ENCODE measurements around the gene DMAP1. TPM values are rescaled to one million over a fixed set of nuclear protein-coding genes. Genes with fewer than 3 reads are reported as not detected.

DMAP1 gene
- total RNA-seq, 1 experiment from 2014 or later, result 27.8 TPM

DNA sequence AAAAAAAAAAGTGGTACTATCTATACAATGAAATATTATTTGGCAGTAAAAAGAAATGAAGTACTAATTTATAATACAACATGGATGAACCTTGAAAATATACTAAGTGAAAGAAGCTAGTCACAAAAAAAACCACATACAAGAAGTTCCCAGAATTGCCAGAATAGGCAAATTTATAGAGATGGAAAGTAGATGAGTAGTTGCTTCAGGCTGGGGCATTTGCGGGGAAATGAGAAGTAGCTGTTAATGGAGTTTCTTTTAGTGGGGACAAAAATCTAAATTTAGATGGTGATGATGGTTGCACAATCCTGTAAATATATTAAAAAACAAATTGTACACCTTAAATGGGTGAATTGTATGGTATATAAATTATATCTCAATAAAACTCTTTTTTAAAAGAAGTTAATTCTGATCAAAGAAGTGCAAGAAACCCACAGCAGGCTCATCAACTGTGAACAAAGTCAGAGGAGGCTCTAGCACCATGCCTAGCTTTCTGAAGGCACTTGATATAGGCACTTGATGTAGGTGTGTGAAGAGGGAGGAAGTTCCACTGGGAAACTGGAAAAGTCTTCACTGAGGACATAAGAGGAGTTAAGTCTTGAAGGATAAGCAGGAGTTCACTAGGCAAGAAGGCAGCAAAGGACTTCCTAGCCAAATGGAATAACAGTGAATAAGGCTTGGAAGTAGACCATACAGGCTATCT, 52.5 kb downstream of the DMAP1 start:
- no TSS peak for BruUV-seq (replicated peaks)
- H3K4me1 ChIP-seq (ENCODE audit: control insufficient read depth in 1 of 2, insufficient read depth in 2 of 2, low read length in 2 of 2), result no peaks in the 10 kb centered on the region
- DNase-seq (ENCODE audit: low read depth, low spot score) (no peak), ATAC-seq (no peak)
- no peaks in the 10 kb centered on the region for H3K27me3 ChIP-seq (ENCODE audit: insufficient read depth, low read length)
- no peak overlapping the region for H3K9ac ChIP-seq (ENCODE audit: low read length)
- H3K27ac ChIP-seq (ENCODE audit: low read depth, low read length), result no peak overlapping the region
- TF ChIP-seq FOSL1 (IDR thresholded peaks at IDR 0.05; ENCODE audit: low read depth), result no peak
- no peak for TF ChIP-seq EZH2 (IDR thresholded peaks at IDR 0.05)
- TF ChIP-seq, protein P1, sequence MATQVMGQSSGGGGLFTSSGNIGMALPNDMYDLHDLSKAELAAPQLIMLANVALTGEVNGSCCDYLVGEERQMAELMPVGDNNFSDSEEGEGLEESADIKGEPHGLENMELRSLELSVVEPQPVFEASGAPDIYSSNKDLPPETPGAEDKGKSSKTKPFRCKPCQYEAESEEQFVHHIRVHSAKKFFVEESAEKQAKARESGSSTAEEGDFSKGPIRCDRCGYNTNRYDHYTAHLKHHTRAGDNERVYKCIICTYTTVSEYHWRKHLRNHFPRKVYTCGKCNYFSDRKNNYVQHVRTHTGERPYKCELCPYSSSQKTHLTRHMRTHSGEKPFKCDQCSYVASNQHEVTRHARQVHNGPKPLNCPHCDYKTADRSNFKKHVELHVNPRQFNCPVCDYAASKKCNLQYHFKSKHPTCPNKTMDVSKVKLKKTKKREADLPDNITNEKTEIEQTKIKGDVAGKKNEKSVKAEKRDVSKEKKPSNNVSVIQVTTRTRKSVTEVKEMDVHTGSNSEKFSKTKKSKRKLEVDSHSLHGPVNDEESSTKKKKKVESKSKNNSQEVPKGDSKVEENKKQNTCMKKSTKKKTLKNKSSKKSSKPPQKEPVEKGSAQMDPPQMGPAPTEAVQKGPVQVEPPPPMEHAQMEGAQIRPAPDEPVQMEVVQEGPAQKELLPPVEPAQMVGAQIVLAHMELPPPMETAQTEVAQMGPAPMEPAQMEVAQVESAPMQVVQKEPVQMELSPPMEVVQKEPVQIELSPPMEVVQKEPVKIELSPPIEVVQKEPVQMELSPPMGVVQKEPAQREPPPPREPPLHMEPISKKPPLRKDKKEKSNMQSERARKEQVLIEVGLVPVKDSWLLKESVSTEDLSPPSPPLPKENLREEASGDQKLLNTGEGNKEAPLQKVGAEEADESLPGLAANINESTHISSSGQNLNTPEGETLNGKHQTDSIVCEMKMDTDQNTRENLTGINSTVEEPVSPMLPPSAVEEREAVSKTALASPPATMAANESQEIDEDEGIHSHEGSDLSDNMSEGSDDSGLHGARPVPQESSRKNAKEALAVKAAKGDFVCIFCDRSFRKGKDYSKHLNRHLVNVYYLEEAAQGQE (IDR thresholded peaks at IDR 0.05; ENCODE audit: low read depth), result no peak
- TF ChIP-seq ZNF274 (IDR thresholded peaks at IDR 0.05; ENCODE audit: low read depth, low read length), result no peak
- TF ChIP-seq EZH2phosphoT487 (IDR thresholded peaks at IDR 0.05; ENCODE audit: borderline replicate concordance), result no peak
- no peak for TF ChIP-seq CTCF (IDR thresholded peaks at IDR 0.05 in 2 of 3, conservative IDR thresholded peaks at IDR 0.05 in 1 of 3; ENCODE audit: borderline replicate concordance in 1 of 3, insufficient read depth in 1 of 3, low read depth in 2 of 3, low read length in 2 of 3)
- no peak for TF ChIP-seq SIN3A (IDR thresholded peaks at IDR 0.05; ENCODE audit: low read depth)
- TF ChIP-seq ELF1 (IDR thresholded peaks at IDR 0.05; ENCODE audit: borderline replicate concordance, low read depth), result no peak
- no peak for TF ChIP-seq POLR2AphosphoS5 (IDR thresholded peaks at IDR 0.05; ENCODE audit: low read depth, low read length)
- no peak for TF ChIP-seq TCF7L2 (IDR thresholded peaks at IDR 0.05; ENCODE audit: borderline replicate concordance, extremely low read depth, insufficient read depth, insufficient read length)
- no peak for TF ChIP-seq CEBPB (IDR thresholded peaks at IDR 0.05; ENCODE audit: low read depth)
- no peak for TF ChIP-seq YY1 (IDR thresholded peaks at IDR 0.05; ENCODE audit: extremely low read depth, insufficient replicate concordance, low read depth, low read length)
- no peak for TF ChIP-seq RAD21 (IDR thresholded peaks at IDR 0.05; ENCODE audit: low read depth)
- no peak for TF ChIP-seq SRF (IDR thresholded peaks at IDR 0.05; ENCODE audit: low read depth)
- no peak for TF ChIP-seq CBX3 (IDR thresholded peaks at IDR 0.05; ENCODE audit: low read depth)
- POLR2A ChIA-PET, result no interaction called here
- H3K4me3 ChIP-seq (replicated peaks in 1 of 2; ENCODE audit: low read depth in 1 of 2, low read length in 2 of 2), result no peak overlapping the region
- no peaks in the 10 kb centered on the region for H3K9me3 ChIP-seq (ENCODE audit: control insufficient read depth in 1 of 2, insufficient read depth in 1 of 2, low read depth in 1 of 2, low read length in 2 of 2)
- RAD21 ChIA-PET (ENCODE audit: low non-redundant PET in 1 of 2, low total read pairs in 2 of 2, uncharacterized antibody in 2 of 2, unreplicated experiment in 2 of 2), result no interaction called here
- H3K4me2 ChIP-seq (ENCODE audit: low read length), result no peak overlapping the region
- CTCF ChIA-PET, result no interaction called here
- no peaks in the 10 kb centered on the region for H4K20me1 ChIP-seq (ENCODE audit: insufficient read depth)
- intact Hi-C loops (cut with micrococcal nuclease), result no loop called here
- no peak overlapping the region for H2AFZ ChIP-seq (ENCODE audit: low read depth, low read length, poor library complexity, severe bottlenecking)
- H3K79me2 ChIP-seq (ENCODE audit: insufficient read depth, low read length), result no peaks in the 10 kb centered on the region
- no peaks in the 10 kb centered on the region for H3K9me2 ChIP-seq (ENCODE audit: insufficient read depth)
- no peaks in the 10 kb centered on the region for H3K36me3 ChIP-seq (ENCODE audit: control insufficient read depth in 1 of 2, insufficient read depth in 2 of 2, low read length in 2 of 2)

Data from HCT116 (cell line).